Fibroblast of lung (primary cell): ENCODE measurements around the gene TTLL11.

ENCODE experiments used
- CTCF ChIP-seq, 2 donors: IDR thresholded peaks in 1 of 2; conservative IDR thresholded peaks in 1 of 2; 1 replicate in 1 of 2; 2 replicates in 1 of 2; pipeline ENCODE4 v1.5.1; 2011 to 2012; ENCODE audit warnings: low read length in 2 of 2, control low read depth in 1 of 2, inconsistent platforms in 1 of 2, low read depth in 1 of 2, mild to moderate bottlenecking in 1 of 2
- EZH2 ChIP-seq: IDR thresholded peaks from 2 replicates; pipeline ENCODE4 v1.5.1; 2012; ENCODE audit warnings: low read length, control low read depth, mild to moderate bottlenecking; ENCODE audit errors: missing control alignments

GRCh38 chr9:121837113-121837961 is 255.8 kb downstream of the TTLL11 start:
- no peak for TF ChIP-seq CTCF (conservative IDR thresholded peaks at IDR 0.05 in 1 of 2, IDR thresholded peaks at IDR 0.05 in 1 of 2; ENCODE audit: low read depth in 1 of 2, low read length in 2 of 2)
- TF ChIP-seq EZH2, result no peak
